ENCODE results near the gene USP22.

Gene USP22

DNA sequence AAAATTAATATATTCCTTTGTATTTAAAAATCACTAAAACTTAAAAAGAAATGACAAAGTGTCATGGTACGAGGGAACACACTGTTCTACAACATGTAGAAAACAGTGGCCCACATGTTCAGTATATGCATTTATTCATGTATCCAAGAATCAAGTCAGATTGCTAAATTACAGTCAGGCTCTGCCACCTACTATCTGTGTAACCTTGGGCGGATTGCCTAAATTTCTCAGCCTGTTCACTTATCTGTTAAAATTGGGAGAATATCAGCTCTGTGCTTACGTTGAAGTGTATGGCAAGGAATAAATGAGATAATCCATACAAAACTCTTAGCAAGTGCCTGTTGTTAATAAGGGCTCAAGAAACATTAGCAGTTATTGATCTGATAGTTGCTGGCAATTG lies 3.4 kb upstream of the USP22 start:
- Histone ChIP-seq H3K4me1 (ENCODE audit: insufficient read depth, insufficient read length) (peaks cover 4% of the 10 kb centered on the region), H3K27me3 (ENCODE audit: insufficient read depth, insufficient read length) (no peaks in the 10 kb centered on the region)

DNA sequence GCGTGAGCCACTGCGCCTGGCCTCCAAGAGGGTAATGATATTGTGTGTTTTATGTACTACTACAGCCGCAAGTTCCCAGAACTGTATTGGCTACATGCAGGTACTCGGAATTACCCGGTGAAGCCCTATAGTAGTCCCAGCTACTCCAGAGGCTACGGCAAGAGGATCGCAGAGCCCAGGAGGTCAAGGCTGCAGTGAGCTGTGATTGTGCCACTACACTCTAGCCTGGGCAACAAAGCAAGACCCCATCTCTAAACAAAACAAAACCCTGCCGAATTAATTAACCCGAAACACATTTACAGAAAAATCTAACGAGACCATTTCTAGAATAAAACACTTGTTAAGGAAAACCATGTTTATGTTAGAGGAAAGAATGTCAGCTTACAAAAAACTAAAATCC lies 2.2 kb upstream of the USP22 start:
- H3K9ac ChIP-seq (ENCODE audit: insufficient read length, low read depth) = no peak overlapping the region
- H3K9me3 ChIP-seq (ENCODE audit: insufficient read depth, low read length) = no peaks in the 10 kb centered on the region
- no peak for DNase-seq (ENCODE audit: low read depth, low spot score)
- H3K4me1 ChIP-seq (ENCODE audit: insufficient read depth, insufficient read length) = peaks cover 4% of the 10 kb centered on the region
- H3K36me3 ChIP-seq (ENCODE audit: insufficient read depth, insufficient read length, low read length) = no peaks in the 10 kb centered on the region
- H3K4me3 ChIP-seq (ENCODE audit: insufficient read length, low read depth) = no peak overlapping the region
- no peaks in the 10 kb centered on the region for H3K27me3 ChIP-seq (ENCODE audit: insufficient read depth, insufficient read length)
- TF ChIP-seq ZNF274 (IDR thresholded peaks at IDR 0.05; ENCODE audit: low read depth, low read length) (no peak), YY1 (IDR thresholded peaks at IDR 0.05; ENCODE audit: insufficient read depth, insufficient read length) (no peak), SUZ12 (IDR thresholded peaks at IDR 0.05; ENCODE audit: extremely low read depth, insufficient read depth, insufficient read length) (no peak)

More for the DNA sequence above, 3.4 kb upstream of the USP22 start:
- no peak for TF ChIP-seq YY1 (IDR thresholded peaks at IDR 0.05; ENCODE audit: insufficient read depth, insufficient read length)
- no peak for TF ChIP-seq SUZ12 (IDR thresholded peaks at IDR 0.05; ENCODE audit: extremely low read depth, insufficient read depth, insufficient read length)
- no peak for DNase-seq (ENCODE audit: low read depth, low spot score)
- Histone ChIP-seq H3K4me3 (ENCODE audit: insufficient read length, low read depth) (no peak overlapping the region), H3K9ac (ENCODE audit: insufficient read length, low read depth) (no peak overlapping the region), H3K9me3 (ENCODE audit: insufficient read depth, low read length) (no peaks in the 10 kb centered on the region), H3K36me3 (ENCODE audit: insufficient read depth, insufficient read length, low read length) (no peaks in the 10 kb centered on the region)

DNA sequence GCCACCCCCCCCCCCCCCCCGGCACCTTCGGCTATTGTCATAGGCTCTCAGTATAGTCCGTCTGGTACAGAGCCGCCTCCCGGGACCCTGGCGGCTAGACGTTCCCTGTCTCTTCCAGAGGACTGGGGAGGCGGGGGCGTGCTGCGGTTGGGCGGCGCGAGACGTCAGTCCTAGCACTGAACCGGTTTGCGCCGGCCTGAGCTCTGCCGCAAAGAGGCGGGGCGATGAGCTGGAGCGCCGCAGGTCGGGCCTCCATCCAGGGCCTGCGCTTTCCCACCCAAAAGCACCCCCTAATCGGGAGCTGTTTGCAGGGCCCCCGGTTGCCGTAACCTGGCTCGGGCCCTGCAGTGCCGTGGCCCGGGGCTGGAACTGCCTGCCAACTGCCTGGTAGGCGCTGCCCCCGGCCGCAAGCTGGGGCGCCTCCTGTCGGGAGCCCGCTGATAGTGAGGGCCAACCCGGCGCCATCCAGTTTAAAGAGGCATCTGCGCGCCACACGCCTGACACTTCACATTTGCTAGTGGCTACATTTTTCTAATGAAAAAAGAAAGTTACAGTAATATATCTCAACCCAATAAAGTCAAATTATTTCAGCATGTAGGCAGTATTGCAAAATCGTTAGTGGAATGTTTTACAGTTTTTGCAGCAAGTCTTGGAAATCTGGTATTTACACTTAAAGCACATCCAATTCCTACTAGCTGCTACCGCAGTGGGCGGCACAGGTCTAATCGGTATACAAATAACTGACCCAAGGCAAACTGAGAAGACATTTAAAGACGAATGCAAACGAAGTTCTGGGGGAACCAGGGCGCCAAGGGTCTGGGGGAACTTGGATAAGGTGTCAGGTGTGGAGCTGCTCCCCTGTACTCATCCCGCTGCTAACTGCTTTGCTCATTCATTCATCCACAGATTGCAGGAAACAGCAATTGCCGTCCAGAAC lies 753 bp upstream of the USP22 start:
- Histone ChIP-seq H3K36me3 (ENCODE audit: insufficient read depth, insufficient read length, low read length) (peaks cover 8% of the 10 kb centered on the region), H3K9ac (ENCODE audit: insufficient read length, low read depth) (peak overlapping the region; percentile 81), H3K9me3 (ENCODE audit: insufficient read depth, low read length) (no peaks in the 10 kb centered on the region), H3K27me3 (ENCODE audit: insufficient read depth, insufficient read length) (no peaks in the 10 kb centered on the region), H3K4me3 (ENCODE audit: insufficient read length, low read depth) (peak overlapping the region; percentile 36), H3K4me1 (ENCODE audit: insufficient read depth, insufficient read length) (peaks cover 4% of the 10 kb centered on the region)
- DNase-seq (ENCODE audit: low read depth, low spot score) = peak; percentile 91
- TF ChIP-seq ZNF274 (IDR thresholded peaks at IDR 0.05; ENCODE audit: low read depth, low read length) (no peak), SUZ12 (IDR thresholded peaks at IDR 0.05; ENCODE audit: extremely low read depth, insufficient read depth, insufficient read length) (no peak), YY1 (IDR thresholded peaks at IDR 0.05; ENCODE audit: insufficient read depth, insufficient read length) (no peak)

DNA sequence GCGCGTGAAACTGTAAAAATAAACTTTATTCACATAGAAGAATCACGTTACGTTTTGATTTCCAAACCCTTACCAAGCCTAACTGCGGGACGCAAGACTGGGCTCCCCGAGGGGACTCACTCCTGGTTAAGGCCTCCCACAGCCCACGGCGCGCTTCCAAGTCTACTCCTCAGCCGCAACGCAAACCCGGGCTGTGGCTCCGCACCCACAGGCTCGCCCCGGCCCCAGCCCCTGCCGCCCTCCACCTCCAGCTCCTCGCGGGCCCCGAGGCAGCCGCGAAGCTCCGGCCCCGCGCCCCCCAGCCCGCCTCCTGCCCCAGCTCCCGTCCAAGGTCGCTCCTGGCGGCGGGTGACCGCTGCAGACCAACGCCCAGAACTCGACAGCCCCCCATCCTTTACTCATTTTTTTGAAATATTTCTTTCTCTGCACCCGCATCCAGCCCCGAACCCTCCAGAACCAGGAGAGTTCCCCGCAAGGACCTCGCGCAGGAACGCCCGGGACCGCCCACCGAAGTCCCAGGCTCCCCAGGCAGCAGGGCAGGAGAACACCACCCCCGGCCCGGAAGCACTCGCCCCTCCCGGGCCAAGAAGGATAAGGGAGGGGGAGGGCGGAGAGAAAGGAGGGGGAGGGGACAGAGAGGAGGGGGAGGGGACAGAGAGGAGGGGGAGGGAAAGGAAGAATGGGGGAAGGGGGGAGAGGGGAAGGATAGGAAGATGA lies 912 bp downstream of the USP22 start:
- peaks cover 4% of the 10 kb centered on the region for H3K4me1 ChIP-seq (ENCODE audit: insufficient read depth, insufficient read length)
- no peaks in the 10 kb centered on the region for H3K27me3 ChIP-seq (ENCODE audit: insufficient read depth, insufficient read length)
- H3K36me3 ChIP-seq (ENCODE audit: insufficient read depth, insufficient read length, low read length) = peaks cover 23% of the 10 kb centered on the region
- H3K9ac ChIP-seq (ENCODE audit: insufficient read length, low read depth) = peak overlapping the region; percentile 99
- no peaks in the 10 kb centered on the region for H3K9me3 ChIP-seq (ENCODE audit: insufficient read depth, low read length)
- TF ChIP-seq ZNF274 (IDR thresholded peaks at IDR 0.05; ENCODE audit: low read depth, low read length) (no peak), SUZ12 (IDR thresholded peaks at IDR 0.05; ENCODE audit: extremely low read depth, insufficient read depth, insufficient read length) (no peak), YY1 (IDR thresholded peaks at IDR 0.05; ENCODE audit: insufficient read depth, insufficient read length) (no peak)
- H3K4me3 ChIP-seq (ENCODE audit: insufficient read length, low read depth) = peak overlapping the region; percentile 90
- DNase-seq (ENCODE audit: low read depth, low spot score) = peak; percentile 50

DNA sequence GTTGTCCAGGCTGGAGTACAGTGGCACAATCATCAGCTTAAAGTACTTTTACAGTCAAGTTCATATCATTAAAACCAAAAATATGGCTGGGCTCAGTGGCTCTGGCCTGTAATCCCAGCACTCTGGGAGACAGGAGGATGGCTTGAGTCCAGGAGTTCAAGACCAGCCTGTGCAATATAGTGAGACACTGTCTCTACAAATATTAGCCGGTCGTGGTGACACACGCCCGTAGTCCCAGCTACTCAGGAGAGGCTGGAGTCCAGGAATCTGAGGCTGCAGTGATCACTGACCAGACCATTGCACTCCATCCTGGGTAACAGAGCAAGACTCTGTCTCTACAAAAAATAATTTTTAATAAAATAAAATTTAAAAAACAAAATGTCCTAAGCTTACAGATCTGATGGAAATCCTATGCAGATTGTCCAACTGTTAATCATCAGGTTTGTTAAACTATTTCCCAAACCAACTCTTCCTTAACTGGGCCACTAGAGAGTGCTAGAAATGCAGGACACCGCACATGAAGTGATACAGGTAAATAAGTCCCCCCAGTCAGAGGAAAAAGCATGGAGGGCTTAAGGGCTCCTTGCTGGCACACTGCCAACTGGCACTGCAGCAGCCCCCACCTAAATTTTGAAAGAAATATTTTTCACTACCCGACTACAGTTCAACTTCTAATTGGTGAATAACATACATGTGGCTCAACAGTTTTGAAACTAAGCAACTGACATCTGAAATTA lies 2.8 kb downstream of the USP22 start:
- peak overlapping the region; percentile 67 for H3K4me3 ChIP-seq (ENCODE audit: insufficient read length, low read depth)
- no peak for DNase-seq (ENCODE audit: low read depth, low spot score)
- H3K9ac ChIP-seq (ENCODE audit: insufficient read length, low read depth) = peak overlapping the region; percentile 67
- TF ChIP-seq SUZ12 (IDR thresholded peaks at IDR 0.05; ENCODE audit: extremely low read depth, insufficient read depth, insufficient read length) = no peak
- no peak for TF ChIP-seq YY1 (IDR thresholded peaks at IDR 0.05; ENCODE audit: insufficient read depth, insufficient read length)
- no peak for TF ChIP-seq ZNF274 (IDR thresholded peaks at IDR 0.05; ENCODE audit: low read depth, low read length)
- H3K27me3 ChIP-seq (ENCODE audit: insufficient read depth, insufficient read length) = no peaks in the 10 kb centered on the region
- H3K36me3 ChIP-seq (ENCODE audit: insufficient read depth, insufficient read length, low read length) = peaks cover 34% of the 10 kb centered on the region
- no peaks in the 10 kb centered on the region for H3K9me3 ChIP-seq (ENCODE audit: insufficient read depth, low read length)
- H3K4me1 ChIP-seq (ENCODE audit: insufficient read depth, insufficient read length) = peaks cover 4% of the 10 kb centered on the region

DNA sequence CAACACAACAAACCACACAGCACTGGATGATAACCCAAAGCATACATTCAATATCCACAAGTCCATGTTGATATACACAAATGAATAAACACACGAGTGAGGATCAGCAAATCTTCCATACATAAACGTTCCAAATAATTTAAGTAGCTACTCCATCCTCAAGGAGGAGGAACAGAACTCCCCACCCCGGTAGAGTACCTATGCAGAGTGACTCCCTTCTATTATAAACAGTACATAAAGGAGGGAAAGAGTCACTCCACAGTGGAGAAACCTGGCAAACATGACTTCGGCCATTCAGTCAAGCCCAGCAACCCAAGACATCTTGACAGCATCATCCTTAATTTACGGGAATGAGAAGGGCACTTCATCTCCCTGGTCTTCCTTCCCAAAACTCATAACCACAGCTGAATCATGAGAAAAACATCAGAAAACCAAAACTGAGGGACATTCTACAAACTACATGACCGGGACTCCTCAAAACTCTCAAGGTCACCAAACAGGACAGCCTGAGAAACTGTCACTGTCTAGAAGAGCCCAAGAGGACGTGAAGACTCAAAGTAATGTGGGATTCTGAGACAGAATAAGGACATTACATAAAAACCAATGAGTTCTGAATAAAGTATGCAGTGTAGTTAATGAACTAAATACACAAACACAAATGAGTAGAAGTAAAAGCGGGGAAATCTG lies 5.6 kb downstream of the USP22 start:
- DNase-seq (ENCODE audit: low read depth, low spot score) = no peak
- Histone ChIP-seq H3K27me3 (ENCODE audit: insufficient read depth, insufficient read length) (no peaks in the 10 kb centered on the region), H3K4me1 (ENCODE audit: insufficient read depth, insufficient read length) (no peaks in the 10 kb centered on the region), H3K9me3 (ENCODE audit: insufficient read depth, low read length) (no peaks in the 10 kb centered on the region), H3K4me3 (ENCODE audit: insufficient read length, low read depth) (no peak overlapping the region), H3K9ac (ENCODE audit: insufficient read length, low read depth) (no peak overlapping the region), H3K36me3 (ENCODE audit: insufficient read depth, insufficient read length, low read length) (peaks cover 51% of the 10 kb centered on the region)
- TF ChIP-seq ZNF274 (IDR thresholded peaks at IDR 0.05; ENCODE audit: low read depth, low read length) (no peak), SUZ12 (IDR thresholded peaks at IDR 0.05; ENCODE audit: extremely low read depth, insufficient read depth, insufficient read length) (no peak), YY1 (IDR thresholded peaks at IDR 0.05; ENCODE audit: insufficient read depth, insufficient read length) (no peak)

Measured in NT2/D1 (cell line).